ENCODE data around the gene CAMK2D.
A peak's percentile ranks its signal among the peaks of the same experiment; 100 is the strongest.

The CAMK2D gene

GRCh38 chr4:113762186-113763028, 869 bp upstream of the CAMK2D start:
- DNase-seq (ENCODE audit: low read depth): peak; percentile 99

GRCh38 chr4:113760795-113761619, 531 bp downstream of the CAMK2D start:
- peak; percentile 76 for DNase-seq (ENCODE audit: low read depth)

- DNase-seq (ENCODE audit: low read depth): no peak
Observed at GRCh38 chr4:113760094-113760794, 1.3 kb downstream of the CAMK2D start.

- no peak for DNase-seq (ENCODE audit: low read depth)
Observed at GRCh38 chr4:113759696-113760093, 1.8 kb downstream of the CAMK2D start.

- peak; percentile 77 for DNase-seq (ENCODE audit: low read depth)
Observed at GRCh38 chr4:113758372-113758771, 3.2 kb downstream of the CAMK2D start.

- DNase-seq (ENCODE audit: low read depth): no peak
Observed at GRCh38 chr4:113757486-113757885, 4.1 kb downstream of the CAMK2D start.

GRCh38 chr4:113756005-113756410, 5.5 kb downstream of the CAMK2D start:
- DNase-seq (ENCODE audit: low read depth): peak; percentile 24

- no peak for DNase-seq (ENCODE audit: low read depth)
Observed at GRCh38 chr4:113750734-113751133, 10.8 kb downstream of the CAMK2D start.

- DNase-seq (ENCODE audit: low read depth): no peak
Observed at GRCh38 chr4:113750296-113750695, 11.2 kb downstream of the CAMK2D start.

- DNase-seq (ENCODE audit: low read depth): no peak
Observed at GRCh38 chr4:113749178-113749577, 12.4 kb downstream of the CAMK2D start.

- DNase-seq (ENCODE audit: low read depth): no peak
Observed at GRCh38 chr4:113747949-113748348, 13.6 kb downstream of the CAMK2D start.

- no peak for DNase-seq (ENCODE audit: low read depth)
Observed at GRCh38 chr4:113745711-113746110, 15.8 kb downstream of the CAMK2D start.

GRCh38 chr4:113744667-113745240, 16.8 kb downstream of the CAMK2D start:
- no peak for DNase-seq (ENCODE audit: low read depth)

- DNase-seq (ENCODE audit: low read depth): no peak
Observed at GRCh38 chr4:113743690-113744089, 17.8 kb downstream of the CAMK2D start.

- DNase-seq (ENCODE audit: low read depth): no peak
Observed at GRCh38 chr4:113742643-113743042, 18.9 kb downstream of the CAMK2D start.

- no peak for DNase-seq (ENCODE audit: low read depth)
Observed at GRCh38 chr4:113741956-113742355, 19.6 kb downstream of the CAMK2D start.

GRCh38 chr4:113740857-113741379, 20.6 kb downstream of the CAMK2D start:
- DNase-seq (ENCODE audit: low read depth): no peak

- no peak for DNase-seq (ENCODE audit: low read depth)
Observed at GRCh38 chr4:113739197-113739596, 22.3 kb downstream of the CAMK2D start.

- peak; percentile 28 for DNase-seq (ENCODE audit: low read depth)
Observed at GRCh38 chr4:113738251-113738650, 23.3 kb downstream of the CAMK2D start.

- no peak for DNase-seq (ENCODE audit: low read depth)
Observed at GRCh38 chr4:113733685-113734084, 27.9 kb downstream of the CAMK2D start.

GRCh38 chr4:113732967-113733527, 28.5 kb downstream of the CAMK2D start:
- DNase-seq (ENCODE audit: low read depth): no peak
